ENCODE measurements around the gene LGALS3.
"Not testable (repeated sequence)": the region's sequence is repeated elsewhere in the genome, so short reads cannot be mapped to it uniquely, and the experiment has no call there.

The LGALS3 gene

GRCh38 chr14:55129086-55129427 is at the start of gene LGALS3:
Gene LGALS3, plus strand, starts transcription at chr14:55129252. Its CDS starts 8,122 bp downstream, at chr14:55137374.
- DNase-seq (ENCODE audit: low spot score): peak; percentile 35

GRCh38 chr14:55079961-55080360 is 49.1 kb upstream of the LGALS3 start:
- not testable (repeated sequence) for DNase-seq (ENCODE audit: low spot score)

GRCh38 chr14:55084401-55085059 is 44.5 kb upstream of the LGALS3 start:
- DNase-seq (ENCODE audit: low spot score): no peak

- DNase-seq (ENCODE audit: low spot score): no peak
Measured at GRCh38 chr14:55085060-55085660, 43.9 kb upstream of the LGALS3 start.

- DNase-seq (ENCODE audit: low spot score): no peak
Measured at GRCh38 chr14:55086938-55087337, 42.1 kb upstream of the LGALS3 start.

- no peak for DNase-seq (ENCODE audit: low spot score)
Measured at GRCh38 chr14:55088356-55088755, 40.7 kb upstream of the LGALS3 start.

GRCh38 chr14:55092341-55092740 is 36.7 kb upstream of the LGALS3 start:
- DNase-seq (ENCODE audit: low spot score): no peak

GRCh38 chr14:55094292-55095157 is 34.5 kb upstream of the LGALS3 start:
- no peak for DNase-seq (ENCODE audit: low spot score)

- DNase-seq (ENCODE audit: low spot score): peak; percentile 61
Measured at GRCh38 chr14:55097881-55098560, 31.0 kb upstream of the LGALS3 start.

GRCh38 chr14:55098561-55098898 is 30.5 kb upstream of the LGALS3 start:
- no peak for DNase-seq (ENCODE audit: low spot score)

- DNase-seq (ENCODE audit: low spot score): no peak
Measured at GRCh38 chr14:55099756-55100155, 29.3 kb upstream of the LGALS3 start.

- DNase-seq (ENCODE audit: low spot score): no peak
Measured at GRCh38 chr14:55101698-55102097, 27.4 kb upstream of the LGALS3 start.

- peak; percentile 85 for DNase-seq (ENCODE audit: low spot score)
Measured at GRCh38 chr14:55102141-55102621, 26.9 kb upstream of the LGALS3 start.

GRCh38 chr14:55103005-55103640 is 25.9 kb upstream of the LGALS3 start:
- DNase-seq (ENCODE audit: low spot score): peak; percentile 88

GRCh38 chr14:55103971-55104954 is 24.8 kb upstream of the LGALS3 start:
- no peak for DNase-seq (ENCODE audit: low spot score)

GRCh38 chr14:55105991-55106390 is 23.1 kb upstream of the LGALS3 start:
- no peak for DNase-seq (ENCODE audit: low spot score)

GRCh38 chr14:55107766-55108554 is 21.1 kb upstream of the LGALS3 start:
- DNase-seq (ENCODE audit: low spot score): peak; percentile 66

- no peak for DNase-seq (ENCODE audit: low spot score)
Measured at GRCh38 chr14:55109836-55110235, 19.2 kb upstream of the LGALS3 start.

- no peak for DNase-seq (ENCODE audit: low spot score)
Measured at GRCh38 chr14:55111122-55111708, 17.8 kb upstream of the LGALS3 start.
